ENCODE data around the gene PGF. TPM values are rescaled to one million over a fixed set of nuclear protein-coding genes. Genes with fewer than 3 reads are reported as not detected.

Gene PGF
- 121 and 214 TPM in 2 replicates for total RNA-seq

GRCh38 chr14:74955229-74956026, at the start of gene PGF:
Gene PGF (minus strand): TSS chr14:74955597. CDS start chr14:74955242, 355 bp downstream.

GRCh38 chr14:75002392-75003249, 47.2 kb upstream of the PGF start, which contains the start of gene EIF2B2:
Gene EIF2B2 (plus strand): TSS chr14:75002921. CDS start chr14:75002991, 70 bp downstream.

GRCh38 chr14:74922752-74923401, 32.5 kb downstream of the PGF start, which contains the start of gene RPS6KL1:
Gene RPS6KL1 (minus strand): TSS chr14:74923260. CDS start chr14:74921541, 1,719 bp downstream.

Other genes starting within 250 kb of the PGF start
- 19.1 and 44.4 TPM in 2 replicates for gene AREL1, start 242.5 kb downstream of the PGF start, total RNA-seq
- 12.8 and 33.0 TPM in 2 replicates for gene FCF1, start 242.5 kb downstream of the PGF start, total RNA-seq
- gene YLPM1, start 192.3 kb downstream of the PGF start, total RNA-seq, result 19.1 and 66.7 TPM in 2 replicates
- gene PROX2, start 79.5 kb downstream of the PGF start, total RNA-seq, result not detected in 2 replicates
- 46.1 and 73.6 TPM in 2 replicates for gene DLST, start 73.7 kb downstream of the PGF start, total RNA-seq
- gene RPS6KL1, start 32.3 kb downstream of the PGF start, total RNA-seq, result 7.0 and 15.9 TPM in 2 replicates
- 87.8 and 126 TPM in 2 replicates for gene EIF2B2, start 47.3 kb upstream of the PGF start, total RNA-seq
- gene MLH3, start 95.9 kb upstream of the PGF start, total RNA-seq, result 6.8 and 18.4 TPM in 2 replicates
- gene ACYP1, start 108.4 kb upstream of the PGF start, total RNA-seq, result 8.7 and 13.7 TPM in 2 replicates
- 0.49 and 0.63 TPM in 2 replicates for gene ZC2HC1C, start 114.0 kb upstream of the PGF start, total RNA-seq
- 31.2 and 65.6 TPM in 2 replicates for gene NEK9, start 171.5 kb upstream of the PGF start, total RNA-seq
- gene TMED10, start 221.0 kb upstream of the PGF start, total RNA-seq, result 105 and 250 TPM in 2 replicates

All from bladder microvascular endothelial cell (primary cell).